HG03342 (cell line): ENCODE data around the gene TMEM154.

ENCODE experiments used
- ATAC-seq: cut with Tn5 transposase; IDR thresholded peaks from one replicate; pipeline ENCODE4 v1.9.1; 2021; ENCODE audit warnings: mild to moderate bottlenecking, moderate library complexity; ENCODE audit not compliant: unreplicated experiment

TMEM154 gene, protein sequence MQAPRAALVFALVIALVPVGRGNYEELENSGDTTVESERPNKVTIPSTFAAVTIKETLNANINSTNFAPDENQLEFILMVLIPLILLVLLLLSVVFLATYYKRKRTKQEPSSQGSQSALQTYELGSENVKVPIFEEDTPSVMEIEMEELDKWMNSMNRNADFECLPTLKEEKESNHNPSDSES

DNA sequence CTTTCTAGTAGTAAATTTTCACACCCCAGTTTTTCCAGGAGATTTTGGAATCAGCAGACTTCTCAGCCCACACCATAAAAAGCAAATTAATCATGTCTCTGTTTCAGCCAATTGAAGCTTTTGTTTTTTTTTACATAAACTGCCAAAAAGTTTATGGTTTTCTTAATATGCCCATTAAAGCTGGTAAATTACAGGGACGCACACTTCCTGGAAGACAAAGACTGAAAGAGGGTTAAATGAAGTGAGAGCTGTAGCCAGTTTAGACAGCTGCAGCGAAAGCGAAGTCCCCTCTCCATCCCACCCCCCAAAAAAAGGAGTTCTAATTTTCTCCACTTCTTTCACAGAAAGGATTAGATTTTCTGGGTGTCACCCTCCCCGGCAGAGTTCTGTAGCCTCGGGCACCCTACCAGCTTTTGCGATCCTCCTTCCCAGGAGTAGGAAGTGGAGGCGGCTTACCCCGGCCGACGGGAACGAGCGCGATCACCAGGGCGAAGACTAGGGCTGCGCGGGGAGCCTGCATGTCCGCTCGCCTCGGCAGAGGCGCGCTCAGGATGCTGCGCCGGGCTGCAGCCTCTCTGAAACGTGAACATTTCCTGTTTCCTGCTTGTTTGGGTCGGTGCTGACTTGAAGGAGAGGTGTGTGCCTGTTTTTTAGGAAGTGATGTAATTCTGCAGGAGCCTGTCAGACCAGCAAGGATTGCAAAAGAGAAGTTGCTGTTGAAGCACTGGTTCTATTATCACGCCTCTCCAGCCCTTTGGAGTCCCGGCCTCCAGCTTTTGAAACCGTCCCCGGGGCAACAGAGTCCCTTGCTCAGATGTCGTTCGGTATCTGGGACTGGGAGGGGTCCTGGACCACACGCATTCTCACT lies at the start of gene TMEM154:
TMEM154 (minus strand) TSS at position 584 of the 868 bp plus-strand sequence; CDS start at position 520, 64 bp downstream.
- ATAC-seq = peak; percentile 72

DNA sequence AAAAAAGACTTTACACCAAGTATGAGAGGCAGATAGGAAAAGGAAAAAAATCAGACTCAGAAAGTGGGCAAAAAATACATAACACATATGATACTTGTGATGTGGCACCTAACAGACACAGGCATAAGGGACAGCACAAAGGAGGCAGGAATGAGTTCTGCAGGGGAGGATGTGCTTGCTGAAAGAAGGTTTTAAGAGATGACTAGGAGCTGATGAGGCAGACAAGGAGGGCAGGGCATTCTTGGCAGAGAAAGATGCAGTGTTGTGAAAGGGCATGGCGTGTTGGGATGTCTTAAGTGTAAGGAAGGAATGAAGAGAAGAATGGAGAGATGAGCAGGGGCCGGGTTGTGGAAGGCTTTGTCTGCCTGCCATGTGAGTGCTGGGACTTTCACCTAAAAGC lies 49.7 kb upstream of the TMEM154 start:
- ATAC-seq = no peak

DNA sequence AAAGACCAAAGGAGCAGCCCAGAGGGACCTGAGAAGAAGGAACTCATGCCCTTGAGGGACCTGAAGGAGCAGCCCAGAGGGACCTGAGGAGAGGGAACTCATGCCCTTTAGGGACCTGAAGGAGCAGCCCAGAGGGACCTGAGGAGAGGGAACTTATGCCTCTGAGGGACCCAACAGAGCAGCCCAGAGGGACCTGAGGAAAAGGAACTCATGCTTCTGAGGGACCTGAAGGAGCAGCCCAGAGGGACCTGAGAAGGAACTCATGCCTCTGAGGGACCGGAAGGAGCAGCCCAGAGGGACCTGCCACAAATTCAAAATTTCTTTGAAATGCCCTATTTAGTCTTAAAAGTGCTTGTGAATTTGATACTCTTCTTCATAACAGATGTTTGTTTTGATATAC lies 48.5 kb upstream of the TMEM154 start:
- no peak for ATAC-seq

DNA sequence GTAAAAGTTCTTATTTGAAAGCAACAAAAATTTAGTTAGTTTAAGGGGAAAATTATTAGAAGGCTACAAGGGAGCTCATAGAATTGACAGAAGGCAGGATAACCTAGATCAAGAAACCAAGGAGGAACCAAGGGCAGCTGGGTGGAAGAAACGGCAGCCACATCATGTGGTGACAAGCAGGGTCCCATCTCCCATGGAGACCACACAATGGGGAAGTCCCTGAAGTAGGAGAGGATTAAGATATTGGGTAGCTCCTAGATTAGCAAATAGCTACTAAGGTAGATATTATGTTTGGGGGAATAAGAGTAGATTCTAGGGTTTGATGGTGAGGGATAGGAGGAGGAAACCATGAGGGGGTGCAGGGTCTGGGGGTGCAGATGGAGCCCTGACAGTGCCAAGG lies 48.0 kb upstream of the TMEM154 start:
- ATAC-seq = no peak

DNA sequence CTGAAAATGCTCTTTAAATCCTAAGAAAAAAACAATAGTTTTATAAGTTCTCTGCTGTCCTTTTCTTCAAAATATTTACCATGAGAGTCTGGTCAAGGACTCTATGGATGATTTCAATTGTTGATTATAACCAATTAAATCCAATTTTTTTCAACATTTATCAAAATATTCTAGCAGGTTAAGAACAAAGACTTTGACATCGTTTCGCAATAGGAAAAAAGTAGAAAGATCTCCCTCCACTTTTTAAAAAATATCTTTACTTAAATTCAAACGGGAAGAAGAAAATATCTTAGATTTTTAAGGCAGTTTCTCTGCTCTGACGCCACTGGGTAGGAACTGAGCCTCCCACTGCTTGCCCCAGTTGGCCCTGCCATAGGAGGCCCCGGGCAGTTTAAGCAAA lies 44.7 kb upstream of the TMEM154 start:
- no peak for ATAC-seq

DNA sequence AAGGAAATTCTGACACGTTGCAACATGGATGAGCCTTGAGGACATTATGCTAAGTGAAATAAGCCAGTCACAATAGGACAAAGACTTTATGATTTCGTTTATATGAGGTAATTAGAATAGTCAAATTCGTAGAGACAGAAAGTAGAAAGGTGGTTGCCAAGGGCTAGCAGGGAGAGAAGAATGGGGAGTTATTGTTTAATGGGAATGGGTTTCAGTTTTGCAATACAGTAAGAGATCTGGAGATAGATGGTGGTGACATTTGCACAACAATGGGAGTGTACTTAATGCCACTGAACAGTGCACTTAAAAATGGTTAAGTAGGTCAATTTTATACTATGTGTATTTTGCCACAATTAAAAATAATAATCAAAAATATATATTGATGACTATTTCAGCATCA lies 43.4 kb upstream of the TMEM154 start:
- no peak for ATAC-seq

DNA sequence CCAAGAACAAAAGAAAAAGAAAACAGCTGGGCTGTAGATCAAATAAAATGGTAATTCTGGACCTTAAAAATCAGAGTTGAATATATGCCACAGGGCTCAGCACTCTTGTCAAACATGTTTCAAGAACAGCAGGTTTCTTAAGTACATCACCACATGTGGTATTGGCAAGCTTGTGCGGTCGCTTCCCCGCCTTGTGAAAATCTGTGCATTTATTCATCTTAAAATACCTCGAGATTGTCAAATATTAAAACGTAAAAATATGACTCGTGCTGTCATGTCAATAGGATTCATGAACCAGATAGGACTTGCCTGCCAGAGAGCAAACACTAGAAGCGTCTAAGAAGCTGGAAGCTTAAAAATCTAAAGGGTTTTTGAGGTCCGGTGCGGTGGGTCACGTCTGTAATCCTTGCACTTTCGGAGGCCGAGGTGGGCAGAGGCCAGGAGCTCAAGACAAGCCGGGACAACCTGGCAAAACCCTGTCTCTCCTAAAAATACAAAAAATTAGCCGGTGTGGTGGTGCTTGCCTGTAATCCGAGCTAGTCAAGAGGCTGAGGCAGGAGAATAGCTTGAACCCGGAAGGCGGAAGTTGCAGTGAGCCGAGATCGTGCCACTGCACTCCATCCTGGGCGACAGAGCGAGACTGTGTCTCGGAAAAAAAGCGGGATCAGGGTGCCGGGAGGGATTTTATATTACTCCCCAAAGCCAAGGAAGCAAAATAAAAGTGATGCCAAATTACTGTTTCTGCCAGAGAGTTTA lies 40.2 kb upstream of the TMEM154 start:
- no peak for ATAC-seq

DNA sequence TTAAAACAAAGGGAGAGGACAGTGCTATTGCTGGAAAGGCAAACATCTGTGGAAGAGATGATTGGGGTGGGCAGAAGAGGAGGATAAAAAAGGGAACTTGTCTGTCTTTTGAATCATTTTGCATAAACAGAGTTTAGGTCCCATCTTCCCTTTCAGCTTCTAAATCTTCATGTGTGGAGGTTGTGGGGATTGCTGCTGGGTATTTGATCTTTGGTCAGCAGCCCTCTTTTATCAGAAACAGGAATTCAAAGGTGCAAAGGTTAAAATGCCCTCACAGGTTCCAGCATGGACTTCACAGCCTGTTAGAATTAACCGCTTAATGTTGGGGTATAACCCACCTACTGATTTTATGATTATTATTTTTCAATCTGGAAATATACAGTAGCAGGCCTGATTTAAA lies 39.5 kb upstream of the TMEM154 start:
- ATAC-seq = no peak

DNA sequence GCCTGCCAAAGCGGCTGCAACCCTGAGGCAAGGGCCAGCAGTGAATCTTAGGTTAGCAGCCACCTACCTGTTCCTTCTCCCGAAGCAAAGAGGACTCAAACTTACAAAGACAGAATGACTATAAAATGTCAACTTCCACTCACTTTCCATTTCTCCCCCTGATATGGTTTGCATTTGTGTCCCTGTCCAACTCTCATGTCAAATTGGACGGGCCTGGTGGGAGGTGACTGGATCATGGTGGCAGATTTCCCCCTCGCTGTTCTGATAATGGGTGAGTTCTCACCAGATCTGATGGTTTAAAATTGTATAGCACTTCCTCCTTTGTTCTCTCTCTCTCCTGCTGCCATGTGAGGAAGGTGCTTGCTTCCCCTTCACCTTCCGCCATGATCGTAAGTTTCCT lies 35.3 kb upstream of the TMEM154 start:
- ATAC-seq = no peak

DNA sequence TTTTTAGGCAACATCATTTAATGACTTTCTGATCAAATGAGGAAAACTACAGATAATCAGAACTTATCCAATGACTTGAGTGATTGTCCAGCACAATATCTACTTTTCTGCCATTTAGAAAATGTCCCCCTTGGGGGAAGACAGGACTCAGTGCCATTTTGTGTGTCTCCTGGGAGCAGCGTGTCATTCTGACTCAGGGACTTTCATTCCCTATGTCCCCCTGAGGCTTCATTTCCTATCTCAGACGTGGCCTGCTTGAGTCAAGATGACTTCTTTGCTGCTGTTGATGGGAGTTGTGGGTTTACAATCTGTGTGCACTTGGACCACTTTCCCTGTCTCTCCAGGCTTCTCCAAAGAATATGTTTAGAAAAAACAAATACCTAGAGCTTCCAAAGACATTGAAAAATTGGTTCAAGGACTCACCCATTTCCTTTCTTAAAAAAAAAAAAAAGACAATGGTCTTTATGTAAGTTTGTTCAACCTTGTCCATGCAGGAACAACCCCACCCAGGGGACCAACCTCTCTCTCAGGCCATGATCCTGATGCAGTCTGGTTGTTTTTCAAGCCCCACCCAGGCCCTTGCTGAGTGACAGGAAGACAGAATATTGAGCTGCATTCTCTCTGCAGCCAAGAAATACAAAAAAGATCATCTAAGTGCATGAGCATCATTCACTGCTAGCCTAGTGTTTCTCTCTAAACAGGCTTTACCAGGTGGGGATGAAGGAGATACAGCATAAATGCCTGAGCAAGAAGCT lies 34.3 kb upstream of the TMEM154 start:
- ATAC-seq = no peak

DNA sequence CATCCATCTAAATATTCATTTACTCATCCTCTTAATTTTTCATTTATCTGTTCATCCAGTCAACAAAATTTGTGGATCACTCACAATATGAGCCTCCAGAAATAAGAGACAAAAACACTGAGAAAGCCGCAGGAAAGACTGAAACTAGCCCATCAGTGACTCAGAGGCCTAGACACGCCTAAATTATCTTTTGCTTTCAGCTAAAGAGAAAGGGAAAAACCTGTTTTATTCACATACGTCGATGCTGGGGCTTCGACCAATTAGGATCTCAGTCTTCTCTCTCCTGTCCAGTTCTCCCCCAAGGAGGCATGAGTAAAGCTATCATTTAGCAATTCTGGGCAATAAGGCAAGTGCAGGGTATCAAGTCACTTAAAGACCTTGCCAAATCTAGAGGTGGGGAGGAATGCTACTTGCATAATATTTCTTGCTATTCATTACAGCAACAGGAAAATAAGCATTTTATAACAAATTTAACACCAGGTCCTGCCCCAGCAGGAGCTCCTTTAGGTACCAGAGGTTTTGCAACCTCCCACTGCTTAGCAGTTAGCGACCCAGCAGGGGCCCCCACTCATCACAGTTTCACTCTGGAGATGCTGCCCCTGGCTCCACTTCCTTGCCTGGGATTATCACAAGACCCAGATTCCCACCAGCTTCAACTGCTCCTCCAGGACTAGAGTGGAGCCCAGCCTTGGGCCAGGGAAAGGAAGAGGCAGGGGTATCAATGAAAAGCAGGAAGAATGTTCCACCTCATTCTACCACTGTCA lies 30.1 kb upstream of the TMEM154 start:
- no peak for ATAC-seq

DNA sequence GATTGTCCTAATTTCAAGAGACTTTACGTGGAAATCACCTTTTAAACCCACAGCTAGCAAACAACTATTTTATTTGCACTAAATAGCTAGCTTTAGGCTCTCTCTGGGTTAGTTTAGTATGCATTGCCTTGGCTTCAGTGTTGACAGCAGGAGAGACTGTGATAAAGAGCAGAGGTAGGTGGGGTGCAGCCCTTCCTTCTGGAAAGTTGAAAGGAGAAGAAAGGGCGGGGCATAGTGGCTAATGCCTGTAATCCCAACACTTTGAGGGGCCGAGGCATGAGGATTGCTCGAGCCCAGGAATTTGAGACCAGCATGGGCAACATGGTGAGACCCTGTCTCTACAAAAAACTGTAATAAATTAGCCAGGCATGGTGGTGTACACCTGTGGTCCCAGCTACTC lies 29.0 kb upstream of the TMEM154 start:
- no peak for ATAC-seq

DNA sequence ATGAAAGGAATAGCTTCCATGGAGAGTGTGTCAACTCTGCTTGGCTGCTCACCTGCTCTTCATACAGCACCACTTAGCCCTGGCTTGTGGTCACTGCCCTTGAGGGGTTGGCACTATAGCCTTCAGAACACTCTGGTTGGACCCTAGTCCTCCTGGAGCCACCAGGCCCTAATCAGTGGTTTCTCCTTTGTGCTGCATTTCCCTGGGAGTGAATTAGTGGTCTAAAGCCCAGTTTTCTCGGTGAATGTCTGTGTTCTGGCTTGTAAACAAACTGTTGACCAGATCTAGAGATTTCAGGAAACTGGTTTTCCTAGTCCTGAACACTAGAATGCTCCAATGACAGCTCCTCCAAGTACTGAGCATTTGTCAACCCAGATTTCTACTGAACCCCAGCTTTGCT lies 28.6 kb upstream of the TMEM154 start:
- no peak for ATAC-seq

DNA sequence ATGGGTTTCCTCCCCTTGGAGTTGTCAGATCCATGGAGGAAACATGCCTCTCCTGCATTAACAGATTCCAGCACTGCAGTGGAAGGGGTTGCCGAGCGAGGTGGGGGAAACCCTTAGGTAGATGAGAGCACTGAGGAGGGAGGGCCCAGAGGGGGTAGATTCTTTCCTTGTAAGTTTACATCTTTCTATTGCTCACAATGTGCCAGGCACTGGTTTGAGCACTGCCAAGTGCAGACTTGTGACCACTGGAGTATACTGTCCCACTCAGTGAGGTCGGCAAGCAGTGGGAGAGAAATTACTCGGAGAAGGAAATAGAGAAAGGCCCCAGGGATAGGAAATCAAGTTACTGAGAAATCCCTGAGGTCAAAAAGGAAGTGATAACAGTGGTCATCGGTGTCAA lies 27.8 kb upstream of the TMEM154 start:
- no peak for ATAC-seq

DNA sequence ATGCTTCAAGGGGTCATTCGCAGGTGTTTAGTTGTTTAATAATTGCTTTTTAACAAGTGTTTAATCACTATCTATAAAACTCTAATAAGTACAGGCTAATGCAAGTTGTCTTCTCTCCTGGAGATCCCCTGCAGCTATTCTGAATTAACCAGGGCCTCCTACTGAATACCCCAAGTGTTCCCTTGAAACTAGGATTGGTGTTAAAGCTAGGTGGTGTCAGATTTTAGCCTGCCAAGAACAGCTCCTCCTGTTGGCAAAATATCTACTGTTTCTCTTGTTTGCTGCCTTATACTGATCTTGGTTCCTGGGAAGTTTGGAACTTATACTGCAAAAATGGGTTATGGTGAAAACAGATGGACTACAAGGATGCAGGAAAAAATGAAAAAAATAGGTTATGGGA lies 26.1 kb upstream of the TMEM154 start:
- ATAC-seq = no peak

DNA sequence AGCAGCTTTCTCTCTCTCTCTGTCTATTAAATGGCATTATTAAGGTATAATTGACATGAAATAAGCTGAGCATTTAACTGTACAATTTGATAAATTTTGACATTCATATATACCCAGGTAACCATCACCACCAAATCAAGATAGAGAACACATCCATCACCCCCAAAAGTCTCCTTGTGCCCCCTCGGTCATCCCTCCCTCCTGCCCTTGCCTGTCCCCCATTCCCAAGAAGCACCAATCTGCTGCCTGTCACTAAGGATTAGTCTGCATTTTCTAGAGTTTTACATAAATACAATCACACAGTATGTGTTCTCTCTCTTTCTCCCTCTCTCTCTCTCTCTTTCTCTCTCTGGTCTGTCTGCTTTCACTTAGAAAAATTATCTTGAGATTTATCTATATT lies 25.0 kb upstream of the TMEM154 start:
- no peak for ATAC-seq

DNA sequence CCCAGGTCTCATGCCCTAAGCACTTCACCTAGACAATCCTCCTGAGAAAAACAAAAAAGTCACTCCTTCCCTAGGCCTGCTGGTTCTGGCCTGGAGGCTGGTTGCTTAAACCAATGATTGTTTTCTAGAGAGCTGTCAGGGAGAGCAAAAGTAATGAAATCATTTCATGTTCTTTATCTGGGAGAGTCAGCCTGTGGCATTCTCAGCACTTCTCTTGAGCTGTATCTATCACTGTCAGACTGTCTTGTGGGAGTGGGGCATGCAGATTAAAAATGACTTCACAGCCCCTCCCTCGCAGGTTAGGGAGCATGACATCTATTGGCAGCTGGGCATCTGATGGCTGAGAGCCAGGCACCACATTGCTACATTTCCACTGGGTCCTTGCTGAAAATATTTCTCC lies 20.4 kb upstream of the TMEM154 start:
- ATAC-seq = no peak

DNA sequence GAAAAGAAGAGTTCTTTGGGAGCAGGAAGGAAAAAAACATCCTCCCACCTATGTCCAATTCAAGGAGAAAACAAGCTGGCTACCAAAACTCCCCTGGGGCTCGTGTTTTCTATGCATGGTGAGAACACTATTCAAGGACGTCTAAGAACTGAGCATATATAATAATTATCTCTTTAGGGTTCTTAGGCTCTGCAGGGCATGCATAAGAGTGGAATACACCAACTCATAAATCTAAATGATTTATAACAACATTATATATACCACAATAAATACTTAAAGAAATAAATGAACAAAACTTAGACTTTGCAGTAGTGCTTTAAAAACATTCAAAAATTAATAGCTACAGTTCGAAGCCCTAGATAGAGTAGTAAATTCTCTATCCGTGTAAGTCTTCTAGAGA lies 19.5 kb upstream of the TMEM154 start:
- ATAC-seq = no peak

DNA sequence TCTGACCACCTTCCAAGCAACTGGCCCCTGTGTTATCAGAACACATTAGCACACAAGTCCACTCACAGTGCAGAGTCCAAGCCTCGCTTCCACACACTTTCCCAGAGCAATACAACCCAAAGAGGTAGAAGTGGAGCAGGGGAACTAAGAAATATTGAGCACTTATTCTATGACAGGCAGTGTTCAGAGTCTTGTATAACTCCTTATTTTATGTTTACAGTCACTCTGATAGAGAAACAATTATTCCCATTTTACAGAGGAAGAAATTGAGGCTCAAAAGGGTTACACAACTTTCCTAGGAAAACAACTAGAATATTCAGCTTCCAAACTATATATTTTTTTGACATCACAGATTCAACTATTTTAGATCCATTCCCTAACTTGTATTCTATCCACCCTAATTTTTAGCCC lies 18.3 kb upstream of the TMEM154 start:
- ATAC-seq = no peak

DNA sequence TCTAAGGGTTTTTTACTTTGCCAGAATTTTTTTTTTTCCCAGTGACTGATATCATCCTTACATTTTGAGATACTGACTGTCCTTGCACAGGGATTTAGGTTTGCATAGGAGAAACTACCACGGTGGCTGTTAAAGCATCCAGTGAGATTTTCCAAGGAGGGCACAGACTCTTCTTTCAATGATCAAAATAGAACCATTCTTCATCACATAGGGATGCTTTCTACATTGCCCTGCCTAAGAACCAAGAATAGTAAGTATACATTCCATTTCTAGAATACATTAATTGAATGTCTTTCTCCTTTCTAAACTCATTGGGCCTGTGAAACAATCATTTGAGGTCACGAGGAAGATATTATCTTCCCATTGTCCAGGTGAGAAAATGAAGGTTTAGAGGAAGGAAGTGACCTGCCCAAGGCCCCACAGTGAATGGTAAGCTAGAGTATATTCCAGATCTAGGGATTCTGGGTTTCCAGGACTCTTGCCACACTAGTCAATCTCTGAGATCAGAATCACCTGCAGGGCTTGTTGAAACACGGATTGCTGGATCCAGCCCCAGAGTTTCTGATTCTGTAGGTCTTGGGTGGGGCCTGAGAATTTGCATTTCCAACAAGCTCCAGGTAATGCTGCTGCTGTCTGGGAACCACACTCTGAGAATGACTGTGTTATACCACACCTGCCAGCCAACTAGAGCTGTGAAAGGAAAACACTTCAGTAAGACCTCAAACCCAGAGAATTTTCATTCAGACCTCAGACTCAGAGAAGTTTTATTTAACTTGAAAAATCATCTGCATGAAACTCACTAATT lies 17.7 kb upstream of the TMEM154 start:
- peak; percentile 32 for ATAC-seq
